HL-60 (cell line): ENCODE measurements around the gene NUDT6.

Experiments used
- GABPA ChIP-seq: IDR thresholded peaks from 2 replicates; pipeline ENCODE4 v1.6.1; 2012; ENCODE audit warnings: low read depth
- POLR2AphosphoS5 ChIP-seq: IDR thresholded peaks from 2 replicates; pipeline ENCODE4 v1.6.1; 2012; ENCODE audit warnings: low read depth
- TF ChIP-seq, protein P1 (sequence below): IDR thresholded peaks from 2 replicates; pipeline ENCODE4 v1.6.1; 2012; ENCODE audit warnings: low read depth; ENCODE audit not compliant: insufficient replicate concordance
- TF ChIP-seq, protein P2 (sequence below): IDR thresholded peaks from one replicate; pipeline ENCODE4 v1.5.1; 2011; ENCODE audit warnings: low read length, control low read depth, inconsistent platforms; ENCODE audit not compliant: insufficient read depth

- TF ChIP-seq, protein P1, sequence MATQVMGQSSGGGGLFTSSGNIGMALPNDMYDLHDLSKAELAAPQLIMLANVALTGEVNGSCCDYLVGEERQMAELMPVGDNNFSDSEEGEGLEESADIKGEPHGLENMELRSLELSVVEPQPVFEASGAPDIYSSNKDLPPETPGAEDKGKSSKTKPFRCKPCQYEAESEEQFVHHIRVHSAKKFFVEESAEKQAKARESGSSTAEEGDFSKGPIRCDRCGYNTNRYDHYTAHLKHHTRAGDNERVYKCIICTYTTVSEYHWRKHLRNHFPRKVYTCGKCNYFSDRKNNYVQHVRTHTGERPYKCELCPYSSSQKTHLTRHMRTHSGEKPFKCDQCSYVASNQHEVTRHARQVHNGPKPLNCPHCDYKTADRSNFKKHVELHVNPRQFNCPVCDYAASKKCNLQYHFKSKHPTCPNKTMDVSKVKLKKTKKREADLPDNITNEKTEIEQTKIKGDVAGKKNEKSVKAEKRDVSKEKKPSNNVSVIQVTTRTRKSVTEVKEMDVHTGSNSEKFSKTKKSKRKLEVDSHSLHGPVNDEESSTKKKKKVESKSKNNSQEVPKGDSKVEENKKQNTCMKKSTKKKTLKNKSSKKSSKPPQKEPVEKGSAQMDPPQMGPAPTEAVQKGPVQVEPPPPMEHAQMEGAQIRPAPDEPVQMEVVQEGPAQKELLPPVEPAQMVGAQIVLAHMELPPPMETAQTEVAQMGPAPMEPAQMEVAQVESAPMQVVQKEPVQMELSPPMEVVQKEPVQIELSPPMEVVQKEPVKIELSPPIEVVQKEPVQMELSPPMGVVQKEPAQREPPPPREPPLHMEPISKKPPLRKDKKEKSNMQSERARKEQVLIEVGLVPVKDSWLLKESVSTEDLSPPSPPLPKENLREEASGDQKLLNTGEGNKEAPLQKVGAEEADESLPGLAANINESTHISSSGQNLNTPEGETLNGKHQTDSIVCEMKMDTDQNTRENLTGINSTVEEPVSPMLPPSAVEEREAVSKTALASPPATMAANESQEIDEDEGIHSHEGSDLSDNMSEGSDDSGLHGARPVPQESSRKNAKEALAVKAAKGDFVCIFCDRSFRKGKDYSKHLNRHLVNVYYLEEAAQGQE, result no peak
- TF ChIP-seq, protein P2, sequence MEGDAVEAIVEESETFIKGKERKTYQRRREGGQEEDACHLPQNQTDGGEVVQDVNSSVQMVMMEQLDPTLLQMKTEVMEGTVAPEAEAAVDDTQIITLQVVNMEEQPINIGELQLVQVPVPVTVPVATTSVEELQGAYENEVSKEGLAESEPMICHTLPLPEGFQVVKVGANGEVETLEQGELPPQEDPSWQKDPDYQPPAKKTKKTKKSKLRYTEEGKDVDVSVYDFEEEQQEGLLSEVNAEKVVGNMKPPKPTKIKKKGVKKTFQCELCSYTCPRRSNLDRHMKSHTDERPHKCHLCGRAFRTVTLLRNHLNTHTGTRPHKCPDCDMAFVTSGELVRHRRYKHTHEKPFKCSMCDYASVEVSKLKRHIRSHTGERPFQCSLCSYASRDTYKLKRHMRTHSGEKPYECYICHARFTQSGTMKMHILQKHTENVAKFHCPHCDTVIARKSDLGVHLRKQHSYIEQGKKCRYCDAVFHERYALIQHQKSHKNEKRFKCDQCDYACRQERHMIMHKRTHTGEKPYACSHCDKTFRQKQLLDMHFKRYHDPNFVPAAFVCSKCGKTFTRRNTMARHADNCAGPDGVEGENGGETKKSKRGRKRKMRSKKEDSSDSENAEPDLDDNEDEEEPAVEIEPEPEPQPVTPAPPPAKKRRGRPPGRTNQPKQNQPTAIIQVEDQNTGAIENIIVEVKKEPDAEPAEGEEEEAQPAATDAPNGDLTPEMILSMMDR, result no peak
- no peak for TF ChIP-seq POLR2AphosphoS5
- TF ChIP-seq GABPA, result no peak
Measured at GRCh38 chr4:122889726-122890125, 32.7 kb downstream of the NUDT6 start.
